GM19372 (cell line): ENCODE data around the gene STEAP3.

ENCODE experiments used
- ATAC-seq: cut with Tn5 transposase; IDR thresholded peaks from one replicate; pipeline ENCODE4 v1.9.1; 2021; ENCODE audit warnings: mild to moderate bottlenecking, low read depth, moderate library complexity; ENCODE audit not compliant: unreplicated experiment

STEAP3 gene

DNA sequence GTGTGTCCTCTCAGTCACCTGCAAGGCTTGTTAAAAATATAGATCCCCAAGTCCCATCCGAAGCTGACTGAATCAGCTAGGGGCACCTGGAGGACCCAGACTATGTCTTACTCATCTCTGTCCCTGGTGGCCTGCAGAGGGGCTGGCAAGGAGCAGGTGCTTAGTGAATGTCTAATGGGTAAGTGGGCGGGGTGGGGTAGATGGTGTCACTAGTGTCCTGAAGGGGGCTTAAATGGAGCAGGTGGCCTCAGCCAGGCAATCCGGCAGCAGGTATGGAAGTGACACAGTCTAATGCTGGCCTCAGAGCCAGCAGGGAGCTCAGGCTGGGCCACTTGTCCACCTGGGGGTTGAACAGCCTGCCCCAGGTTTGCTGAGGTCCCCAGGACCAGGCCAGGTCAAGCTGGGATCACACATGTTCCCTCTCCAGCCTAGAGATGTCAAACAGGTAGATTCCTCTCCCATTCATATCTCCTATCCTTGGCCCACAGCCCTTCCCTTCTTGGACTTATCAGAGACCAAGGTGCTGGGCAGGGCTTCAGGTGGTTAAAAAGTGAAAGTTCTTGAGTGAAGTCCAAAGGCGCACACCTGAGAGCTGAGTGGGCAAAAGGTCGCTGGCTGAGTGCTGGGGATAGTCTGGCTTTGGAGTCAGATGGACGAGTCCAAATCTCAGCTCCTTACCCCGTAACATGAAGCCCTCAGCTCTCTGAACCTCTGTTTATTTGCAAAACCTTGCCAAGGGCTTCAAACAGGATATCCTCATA lies 1.7 kb downstream of the STEAP3 start:
- no peak for ATAC-seq

DNA sequence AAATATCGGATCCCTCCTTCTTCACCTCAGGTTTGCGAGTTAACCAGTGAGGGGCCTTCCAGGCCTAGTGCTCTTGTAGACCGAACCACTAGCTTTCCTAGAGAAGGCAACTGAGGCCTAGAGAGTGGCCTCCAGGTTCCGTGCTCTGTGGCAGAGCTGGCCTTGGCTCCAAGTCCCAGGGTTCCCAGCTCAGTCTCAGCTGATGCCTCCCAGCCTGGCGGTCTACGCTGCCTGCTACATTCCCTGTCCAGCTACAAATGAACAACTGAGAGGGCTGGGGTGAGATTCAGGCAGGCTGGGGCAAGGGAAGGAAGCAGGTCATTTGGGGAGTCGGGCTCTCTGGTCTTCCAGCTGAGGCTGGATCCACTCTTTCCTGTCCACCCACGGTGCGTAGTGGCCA lies 2.3 kb downstream of the STEAP3 start:
- no peak for ATAC-seq

DNA sequence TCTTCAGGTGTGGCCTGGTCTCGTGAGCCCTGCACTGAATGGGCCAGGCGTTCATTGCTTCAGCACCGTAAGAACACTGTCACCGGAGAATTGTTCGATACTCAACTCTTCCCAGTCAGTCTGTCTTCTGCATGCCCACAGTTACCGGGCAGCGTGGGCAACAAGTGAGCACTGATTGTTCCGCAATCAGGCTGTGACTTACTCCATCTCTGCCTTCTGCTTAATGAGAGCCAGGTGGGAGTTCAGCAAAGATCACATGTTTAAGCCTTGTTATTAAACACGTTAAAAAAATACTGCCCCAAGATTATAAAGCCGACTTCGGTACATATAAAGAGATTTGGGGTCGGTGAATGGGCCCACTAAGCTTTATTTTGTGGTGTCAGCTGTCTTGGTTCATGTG lies 3.7 kb downstream of the STEAP3 start:
- no peak for ATAC-seq

DNA sequence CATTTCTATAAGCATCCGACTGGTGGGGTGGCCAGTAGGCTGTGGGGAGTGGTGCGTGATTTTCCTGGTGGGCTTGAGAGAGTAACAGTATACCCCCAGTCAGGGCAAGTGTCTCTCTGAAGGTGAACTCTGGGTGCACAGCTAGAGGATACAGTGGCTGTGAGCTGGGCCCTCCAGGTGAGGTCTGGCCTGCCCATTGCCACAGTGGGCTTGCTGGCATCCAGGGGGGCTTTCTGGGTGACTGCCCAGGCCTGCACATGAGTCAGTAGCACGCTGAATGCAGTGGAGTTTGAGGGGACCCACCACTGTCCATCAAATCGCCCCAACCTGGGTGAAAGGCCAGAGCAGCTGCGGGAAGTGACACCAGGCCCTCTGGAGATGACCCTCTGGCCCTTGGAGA lies 4.5 kb downstream of the STEAP3 start:
- no peak for ATAC-seq

DNA sequence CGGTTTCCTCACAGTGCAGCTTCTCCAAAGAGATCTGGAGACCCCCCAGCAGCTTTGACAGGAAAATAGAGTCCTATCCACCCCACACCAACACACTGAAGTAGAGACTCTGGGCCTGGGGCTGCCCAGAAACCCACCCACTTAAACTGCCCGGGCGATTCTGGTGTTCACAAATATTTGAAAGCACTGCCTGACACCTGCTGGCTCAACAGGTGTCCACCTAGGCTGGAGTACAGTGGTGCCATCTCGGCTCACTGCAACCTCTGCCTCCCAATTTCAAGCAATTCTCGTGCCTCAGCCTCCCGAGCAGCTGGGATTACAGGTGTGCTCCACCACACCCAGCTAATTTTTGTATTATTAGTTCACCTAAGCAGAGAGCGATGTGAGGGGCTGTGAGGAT lies 5.3 kb downstream of the STEAP3 start:
- ATAC-seq, result no peak

DNA sequence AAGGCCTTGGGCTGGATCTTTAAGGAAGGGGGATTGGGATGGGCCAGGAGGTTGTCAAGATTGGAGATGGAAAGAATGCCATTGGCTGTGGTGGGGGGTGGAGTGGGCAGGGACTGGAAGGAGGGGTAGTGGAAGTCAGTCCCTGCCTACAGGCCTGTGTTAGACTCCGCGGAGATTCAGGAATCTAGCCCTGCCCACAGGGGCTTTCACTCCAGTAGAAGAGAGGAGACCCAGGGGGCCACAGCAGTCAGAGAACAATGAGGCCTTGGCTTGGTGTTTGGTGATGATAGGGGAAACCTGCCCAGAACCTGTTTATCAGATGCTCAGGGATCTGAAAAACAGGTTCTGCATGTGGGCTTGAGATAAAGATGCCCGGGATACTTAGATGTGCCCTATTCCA lies 6.1 kb downstream of the STEAP3 start:
- no peak for ATAC-seq

DNA sequence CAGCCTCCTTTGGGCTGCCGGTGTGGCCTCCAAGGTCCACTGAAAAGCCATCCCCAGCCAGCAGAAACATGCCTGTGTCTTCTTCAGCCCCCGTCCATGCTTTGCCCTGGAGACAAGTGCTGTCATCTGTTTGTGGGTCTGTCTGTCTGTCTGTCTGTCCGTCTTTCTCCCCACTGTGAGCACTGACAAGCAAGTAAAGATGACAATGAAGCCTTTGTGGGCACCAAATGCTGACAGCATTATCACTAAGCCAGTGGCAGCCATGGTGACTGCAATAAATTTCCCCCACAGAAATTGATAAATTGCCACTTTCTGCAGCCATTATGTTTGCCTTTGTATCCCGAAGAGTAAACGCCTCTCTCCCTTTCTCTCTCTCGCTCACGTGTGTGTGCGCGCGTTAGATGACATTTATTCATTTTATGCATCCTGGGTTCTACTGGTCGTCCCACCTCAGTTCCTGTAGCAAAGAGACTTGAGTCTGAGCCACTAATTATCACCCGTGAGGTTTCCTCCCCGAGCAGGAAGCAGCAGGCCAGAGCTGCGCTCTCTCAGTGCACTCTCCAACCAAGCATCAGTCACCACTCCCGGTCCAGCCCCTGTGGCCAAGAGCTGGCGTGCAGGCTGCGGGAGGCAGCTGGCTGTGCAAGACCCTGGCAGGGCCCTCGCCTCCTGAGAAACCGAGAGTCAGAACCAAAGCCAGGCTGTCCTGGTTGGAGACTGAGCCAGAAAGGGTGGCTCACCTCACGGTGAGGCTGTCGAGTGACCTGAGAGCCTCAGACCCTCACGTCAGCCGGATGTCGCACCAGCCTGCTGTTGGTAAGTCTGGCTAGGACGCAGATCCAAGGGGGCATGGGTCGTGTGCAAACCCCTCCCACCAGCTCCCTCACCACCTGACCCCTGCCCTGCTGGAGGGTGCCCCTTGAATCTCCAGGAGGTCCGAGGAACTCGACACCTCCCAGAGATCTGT lies 6.9 kb downstream of the STEAP3 start:
- ATAC-seq, result no peak

DNA sequence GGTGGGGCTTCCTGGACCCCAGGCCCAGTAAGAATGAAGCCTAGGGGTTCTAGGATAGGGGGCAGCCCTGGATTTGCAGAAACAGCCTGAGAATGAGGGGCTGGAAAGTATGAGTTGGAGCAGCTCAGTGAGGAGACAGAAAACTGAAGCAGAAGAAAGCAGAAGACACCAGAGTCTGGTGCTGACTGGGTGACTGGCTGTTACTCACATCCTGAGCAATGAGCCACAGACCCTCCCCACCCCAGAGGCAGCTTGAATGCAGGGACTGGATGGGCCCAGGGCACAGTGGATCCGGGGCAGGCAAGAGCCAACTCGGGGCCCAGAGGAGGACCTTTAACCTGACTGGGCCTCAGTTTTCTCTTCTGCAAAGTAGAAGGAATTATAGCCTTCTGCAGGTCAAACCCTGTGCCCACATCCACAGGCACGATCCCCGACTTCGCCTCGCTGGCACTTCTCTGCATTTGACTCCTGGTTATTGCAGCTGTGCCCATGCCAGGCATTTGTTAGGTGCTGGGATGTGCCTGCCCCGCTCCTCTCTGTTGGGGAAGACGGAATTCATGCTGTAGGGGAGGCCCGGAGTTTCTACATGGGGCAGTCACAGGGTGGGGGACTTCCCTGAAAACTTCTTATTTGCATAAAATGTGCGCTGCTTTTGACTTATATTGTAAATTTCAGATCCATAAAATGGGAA lies 8.5 kb downstream of the STEAP3 start:
- peak; percentile 41 for ATAC-seq

DNA sequence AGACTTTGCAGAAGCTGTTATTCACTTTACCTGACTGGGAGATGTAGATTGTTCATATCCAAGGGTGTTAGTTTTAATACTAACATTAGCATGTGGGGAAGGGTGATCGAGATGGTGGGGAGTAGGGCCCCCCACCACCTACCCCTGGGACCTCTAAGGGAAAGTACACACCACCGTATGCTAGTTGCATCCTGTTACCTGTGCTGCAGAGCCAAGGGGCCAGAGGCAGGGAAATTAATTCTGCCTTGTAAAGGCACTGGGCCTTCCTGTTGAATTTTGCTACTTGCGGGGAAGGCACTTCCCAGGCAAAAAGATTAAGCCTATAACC lies 9.0 kb downstream of the STEAP3 start:
- no peak for ATAC-seq

DNA sequence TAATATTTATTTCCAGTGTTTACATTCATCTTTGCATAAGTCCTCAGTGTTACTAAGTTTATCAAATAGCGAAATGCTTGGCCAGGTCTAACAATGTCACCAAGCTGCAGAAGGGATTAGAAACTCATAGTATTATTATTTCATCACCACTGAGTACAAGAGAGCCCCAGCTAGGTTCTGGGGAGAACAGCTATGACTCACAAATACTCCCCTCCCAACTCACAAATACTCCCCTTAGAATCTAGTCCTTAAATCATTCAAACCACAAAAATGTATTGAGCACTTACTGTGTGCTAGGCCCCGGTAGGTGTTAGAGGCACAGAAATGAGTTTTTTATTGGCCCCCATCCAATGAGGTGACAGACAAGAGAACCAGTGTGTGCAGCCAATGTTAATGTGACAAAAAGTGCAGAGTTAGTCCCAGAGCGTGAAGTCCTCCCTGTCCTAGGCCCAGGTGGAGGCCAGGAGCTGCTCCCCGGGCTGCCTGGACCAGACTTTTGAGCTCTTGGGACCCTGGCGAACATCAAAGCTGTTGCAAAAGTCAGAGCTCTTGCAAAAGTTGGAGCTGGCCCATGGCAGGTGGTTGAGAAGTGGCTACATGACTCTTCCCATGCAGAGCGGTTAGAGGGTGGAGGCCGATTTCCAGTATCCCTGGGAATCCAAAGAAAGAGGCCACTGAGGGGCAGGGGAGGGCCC lies 9.8 kb downstream of the STEAP3 start:
- ATAC-seq, result no peak

DNA sequence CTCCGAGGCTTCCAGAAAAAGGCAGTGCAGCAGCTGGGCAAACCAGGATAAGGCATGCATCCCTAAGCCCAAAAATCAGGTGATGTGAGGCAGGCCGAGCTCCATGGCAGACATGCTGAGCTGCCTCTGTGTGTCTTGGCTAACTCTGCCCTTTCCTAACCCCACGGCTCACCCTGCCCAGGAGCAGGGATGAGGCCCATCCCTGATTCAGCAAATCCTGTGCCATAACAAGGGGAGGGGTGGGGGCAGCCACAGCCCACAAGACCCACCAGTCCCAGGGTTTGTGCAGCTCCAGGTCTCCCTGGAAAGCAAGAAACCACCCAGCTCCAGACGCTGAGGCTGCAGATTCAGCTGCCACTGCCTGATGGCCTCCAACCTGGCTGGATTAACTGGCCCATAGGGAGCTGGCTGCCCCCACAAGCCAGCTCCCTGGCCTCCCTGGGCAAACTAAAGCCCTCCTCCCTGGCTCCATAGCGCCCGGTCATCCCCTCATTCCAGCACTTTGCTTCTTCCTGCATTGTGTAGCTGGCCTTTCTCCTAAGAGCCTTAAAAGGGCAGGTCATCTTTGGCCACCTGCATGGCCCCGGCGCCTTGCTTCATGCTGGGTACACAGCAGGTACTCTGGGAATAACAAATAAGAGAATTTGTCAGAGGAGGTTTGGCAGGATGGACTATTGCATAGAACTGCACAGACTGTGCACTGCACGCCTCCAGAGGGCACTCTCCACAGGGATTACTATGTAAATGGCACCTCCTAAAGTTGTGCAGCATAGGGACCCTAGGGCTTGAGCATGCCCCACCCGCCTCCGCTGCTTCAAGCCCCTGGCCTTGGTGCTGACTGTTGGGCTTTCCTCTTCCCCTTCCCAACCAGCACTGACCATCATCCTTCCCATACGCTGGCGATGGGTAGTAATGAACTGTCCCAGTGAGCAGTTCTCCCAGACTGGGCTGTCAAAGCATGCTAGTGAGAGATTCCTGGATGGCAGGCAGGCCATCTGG lies 10.7 kb downstream of the STEAP3 start:
- no peak for ATAC-seq

DNA sequence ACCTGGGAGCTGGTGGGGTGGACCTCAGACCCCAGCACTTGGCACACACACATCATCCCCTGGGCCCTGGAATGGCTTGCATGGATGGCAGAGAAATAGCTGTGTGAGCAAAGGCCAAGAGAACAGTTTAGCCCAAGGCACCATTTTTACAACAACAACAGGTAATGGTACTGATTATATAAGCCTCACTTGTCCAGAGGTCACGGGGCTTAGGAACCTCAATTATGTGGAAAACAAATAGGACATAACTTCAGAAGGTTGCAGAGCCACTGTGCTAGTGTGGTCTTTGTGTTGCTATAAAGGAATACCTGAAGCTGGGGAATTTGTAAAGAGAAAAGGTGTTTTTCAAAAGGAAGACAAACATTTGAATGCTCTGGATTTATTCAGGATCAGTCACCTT lies 13.2 kb downstream of the STEAP3 start:
- ATAC-seq, result no peak

DNA sequence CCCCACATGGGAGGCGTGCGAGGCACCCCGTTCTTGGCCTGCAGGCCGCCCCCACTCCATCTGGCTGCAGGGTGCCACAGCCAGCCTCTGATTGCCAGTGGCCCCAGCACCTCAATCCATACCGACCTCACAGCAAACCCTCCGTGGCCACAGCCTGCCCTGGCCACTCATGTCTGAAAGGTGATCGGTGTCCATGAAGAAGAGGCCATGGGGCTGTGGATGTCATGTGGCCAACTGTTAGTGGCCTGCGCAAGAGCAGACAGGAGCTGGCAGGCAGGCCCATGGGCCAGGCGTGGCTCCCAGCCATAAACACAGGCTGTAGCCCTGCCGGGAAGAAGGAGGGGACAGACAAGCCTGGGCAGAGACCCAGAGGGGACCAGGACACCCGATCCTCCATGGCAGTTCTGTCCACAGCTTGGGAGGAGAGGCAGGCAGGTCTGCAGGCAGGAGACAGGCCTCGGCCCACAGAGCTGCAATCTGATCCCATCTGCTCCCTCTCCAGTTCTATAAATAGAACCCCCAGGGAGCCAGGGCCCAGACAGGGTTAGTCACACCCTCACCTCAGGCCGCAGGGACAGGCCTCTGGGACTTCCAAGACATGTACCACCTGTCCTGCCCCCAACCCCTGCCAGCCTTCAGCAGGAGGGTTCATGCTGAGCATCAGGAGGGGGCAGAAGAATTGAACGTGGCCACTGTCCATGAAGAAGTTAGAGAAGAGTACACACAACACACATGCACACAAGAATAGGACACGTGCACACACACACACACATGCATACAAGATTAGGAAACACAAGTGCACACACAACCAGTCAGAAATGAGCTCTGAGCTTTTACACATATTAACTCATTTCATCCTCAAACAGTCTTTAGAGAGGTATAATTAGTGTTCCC lies 16.9 kb downstream of the STEAP3 start:
- ATAC-seq, result no peak

DNA sequence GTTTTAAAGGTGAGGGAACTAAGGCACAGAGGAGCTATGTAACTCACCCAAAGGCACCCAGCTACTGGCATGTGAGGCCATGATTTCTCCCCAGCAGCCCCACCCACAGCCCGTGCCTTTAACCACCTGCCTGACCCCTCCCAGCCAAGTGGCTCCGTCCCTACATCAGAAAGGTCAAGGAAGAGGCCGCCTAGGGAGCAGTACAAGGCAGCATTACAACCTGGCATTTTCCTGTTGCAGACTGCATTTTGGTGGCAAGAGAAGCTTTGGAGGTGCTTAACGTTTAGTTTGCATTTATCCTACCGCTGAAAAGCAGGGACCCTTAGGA lies 17.5 kb downstream of the STEAP3 start:
- ATAC-seq, result no peak

DNA sequence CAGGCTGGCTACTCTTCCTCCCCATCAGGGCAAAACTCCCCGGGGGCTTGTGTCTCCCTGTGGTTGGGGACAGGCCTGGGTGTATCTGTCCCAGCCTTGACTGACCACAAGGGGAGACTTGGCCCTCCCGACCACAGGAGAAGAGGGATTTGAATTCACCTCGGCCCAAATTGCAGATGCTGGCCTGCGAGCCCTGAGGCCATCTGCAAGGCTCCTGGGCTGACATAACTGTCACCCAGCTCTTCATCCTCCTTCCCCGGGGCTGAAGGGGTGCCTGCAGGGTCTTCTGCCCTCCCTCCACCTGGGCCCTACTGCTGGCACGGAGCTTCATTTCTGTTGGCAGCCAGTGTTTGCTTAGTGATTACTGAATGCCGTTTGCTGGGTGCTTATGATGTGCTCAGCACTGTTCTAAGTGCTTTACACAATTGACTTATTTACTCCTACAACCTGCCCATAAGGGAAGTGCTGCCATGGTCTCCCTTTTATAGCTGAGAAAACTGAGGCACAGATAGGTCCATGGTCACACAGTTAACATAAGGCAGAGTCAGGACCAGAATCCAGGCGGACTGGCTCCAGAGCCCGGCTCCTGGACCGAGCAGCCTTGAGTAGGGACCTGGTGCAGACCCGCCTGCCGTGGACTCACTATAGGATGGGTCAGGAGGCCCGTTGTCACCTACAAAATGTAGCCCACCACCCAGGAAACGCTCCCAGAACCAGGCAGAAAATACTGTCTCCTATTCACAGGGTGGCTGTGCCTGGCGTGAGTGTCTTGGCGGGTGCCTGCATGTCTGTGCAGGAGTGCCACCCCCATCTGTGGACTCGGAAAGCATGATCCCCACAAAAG lies 18.9 kb downstream of the STEAP3 start:
- no peak for ATAC-seq

DNA sequence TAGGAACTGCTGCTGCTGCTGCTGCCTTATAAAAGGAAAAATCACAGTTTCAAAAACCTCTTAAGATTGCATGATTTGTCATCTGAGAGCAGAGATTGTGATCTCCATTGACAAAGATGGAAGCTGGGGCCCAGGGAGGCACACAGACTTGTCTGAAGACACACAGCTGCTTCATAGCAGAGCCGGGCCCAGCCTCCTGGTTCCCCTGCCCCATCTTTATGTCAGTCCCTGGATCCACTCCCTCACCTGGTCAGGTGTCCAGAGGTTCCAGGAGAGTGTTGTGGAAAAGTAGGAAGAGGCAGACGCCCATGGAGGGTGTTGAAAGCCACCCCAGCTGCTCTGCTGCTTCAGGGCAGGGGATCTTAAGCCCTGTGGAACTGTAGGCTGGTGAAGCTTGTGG lies 20.0 kb downstream of the STEAP3 start:
- ATAC-seq, result no peak

DNA sequence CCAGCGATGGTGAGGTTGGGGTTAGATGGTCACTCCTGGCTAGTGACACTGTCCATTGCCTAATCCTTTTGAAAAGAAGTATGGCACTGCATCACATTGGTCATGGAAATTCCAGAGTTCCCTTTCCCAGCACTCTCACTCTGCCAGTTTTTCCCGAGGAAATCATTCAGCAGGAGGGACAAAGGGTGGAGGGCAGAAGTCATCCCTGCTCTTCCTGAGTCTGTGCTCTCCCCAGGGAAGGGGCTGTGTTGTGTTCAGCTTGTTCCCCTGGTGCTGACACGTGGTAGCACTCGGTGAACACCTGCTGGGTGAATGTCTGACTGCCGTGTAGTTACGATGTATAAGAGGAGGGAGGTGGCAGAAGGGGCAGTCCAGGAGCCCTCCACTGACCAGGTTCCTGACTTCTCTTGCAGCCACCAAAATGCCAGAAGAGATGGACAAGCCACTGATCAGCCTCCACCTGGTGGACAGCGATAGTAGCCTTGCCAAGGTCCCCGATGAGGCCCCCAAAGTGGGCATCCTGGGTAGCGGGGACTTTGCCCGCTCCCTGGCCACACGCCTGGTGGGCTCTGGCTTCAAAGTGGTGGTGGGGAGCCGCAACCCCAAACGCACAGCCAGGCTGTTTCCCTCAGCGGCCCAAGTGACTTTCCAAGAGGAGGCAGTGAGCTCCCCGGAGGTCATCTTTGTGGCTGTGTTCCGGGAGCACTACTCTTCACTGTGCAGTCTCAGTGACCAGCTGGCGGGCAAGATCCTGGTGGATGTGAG lies 21.6 kb downstream of the STEAP3 start:
- no peak for ATAC-seq
